ENCODE results near the gene MYL11.
"Not testable (repeated sequence)": the region's sequence is repeated elsewhere in the genome, so short reads cannot be mapped to it uniquely, and the experiment has no call there.

The MYL11 gene

GRCh38 chr16:30380072-30380802 lies 5.6 kb downstream of the MYL11 start:
- Histone ChIP-seq H3K79me2 (ENCODE audit: control insufficient read depth, insufficient read depth, low read length, unreplicated experiment) (peaks cover 5% of the 10 kb centered on the region), H3K36me3 (ENCODE audit: insufficient read depth, low read length) (no peaks in the 10 kb centered on the region), H3K4me3 (ENCODE audit: low read depth, low read length) (no peak overlapping the region), H3K4me1 (ENCODE audit: control insufficient read depth, insufficient read depth, low read length, unreplicated experiment) (peaks cover 6% of the 10 kb centered on the region), H3K27me3 (ENCODE audit: insufficient read depth, low read length) (no peaks in the 10 kb centered on the region), H3K27ac (ENCODE audit: low read depth, low read length) (no peak overlapping the region), H2AFZ (ENCODE audit: low read length, unreplicated experiment) (no peak overlapping the region)

GRCh38 chr16:30380803-30381208 lies 6.2 kb downstream of the MYL11 start:
- no peak overlapping the region for H2AFZ ChIP-seq (ENCODE audit: low read length, unreplicated experiment)
- peaks cover 5% of the 10 kb centered on the region for H3K79me2 ChIP-seq (ENCODE audit: control insufficient read depth, insufficient read depth, low read length, unreplicated experiment)
- no peak overlapping the region for H3K27ac ChIP-seq (ENCODE audit: low read depth, low read length)
- H3K27me3 ChIP-seq (ENCODE audit: insufficient read depth, low read length), result no peaks in the 10 kb centered on the region
- no peak overlapping the region for H3K4me3 ChIP-seq (ENCODE audit: low read depth, low read length)
- peaks cover 6% of the 10 kb centered on the region for H3K4me1 ChIP-seq (ENCODE audit: control insufficient read depth, insufficient read depth, low read length, unreplicated experiment)
- no peaks in the 10 kb centered on the region for H3K36me3 ChIP-seq (ENCODE audit: insufficient read depth, low read length)

GRCh38 chr16:30381291-30382041 lies 6.9 kb downstream of the MYL11 start:
- Histone ChIP-seq H3K4me3 (ENCODE audit: low read depth, low read length) (no peak overlapping the region), H3K27ac (ENCODE audit: low read depth, low read length) (no peak overlapping the region), H2AFZ (ENCODE audit: low read length, unreplicated experiment) (no peak overlapping the region), H3K27me3 (ENCODE audit: insufficient read depth, low read length) (no peaks in the 10 kb centered on the region), H3K4me1 (ENCODE audit: control insufficient read depth, insufficient read depth, low read length, unreplicated experiment) (peaks cover 6% of the 10 kb centered on the region), H3K79me2 (ENCODE audit: control insufficient read depth, insufficient read depth, low read length, unreplicated experiment) (peaks cover 5% of the 10 kb centered on the region), H3K36me3 (ENCODE audit: insufficient read depth, low read length) (no peaks in the 10 kb centered on the region)

- no peaks in the 10 kb centered on the region for H3K36me3 ChIP-seq (ENCODE audit: insufficient read depth, low read length)
- H3K4me1 ChIP-seq (ENCODE audit: control insufficient read depth, insufficient read depth, low read length, unreplicated experiment), result peaks cover 1% of the 10 kb centered on the region
- H2AFZ ChIP-seq (ENCODE audit: low read length, unreplicated experiment), result no peak within 1 kb of the TSS
- H3K27ac ChIP-seq (ENCODE audit: low read depth, low read length), result no peak within 1 kb of the TSS
- H3K4me3 ChIP-seq (ENCODE audit: low read depth, low read length), result no peak within 1 kb of the TSS
- peaks cover 5% of the 10 kb centered on the region for H3K79me2 ChIP-seq (ENCODE audit: control insufficient read depth, insufficient read depth, low read length, unreplicated experiment)
- no peaks in the 10 kb centered on the region for H3K27me3 ChIP-seq (ENCODE audit: insufficient read depth, low read length)
Measured at GRCh38 chr16:30382111-30382881, 7.7 kb downstream of the MYL11 start, which contains the start of gene SEPTIN1. SEPTIN1 (minus strand) TSS chr16:30382561; CDS start chr16:30382542, 19 bp downstream.

GRCh38 chr16:30383521-30383920 lies 8.9 kb downstream of the MYL11 start:
- Histone ChIP-seq H3K36me3 (ENCODE audit: insufficient read depth, low read length) (no peaks in the 10 kb centered on the region), H3K4me1 (ENCODE audit: control insufficient read depth, insufficient read depth, low read length, unreplicated experiment) (no peaks in the 10 kb centered on the region), H3K27me3 (ENCODE audit: insufficient read depth, low read length) (no peaks in the 10 kb centered on the region), H3K4me3 (ENCODE audit: low read depth, low read length) (no peak overlapping the region), H2AFZ (ENCODE audit: low read length, unreplicated experiment) (no peak overlapping the region), H3K27ac (ENCODE audit: low read depth, low read length) (no peak overlapping the region), H3K79me2 (ENCODE audit: control insufficient read depth, insufficient read depth, low read length, unreplicated experiment) (peaks cover 5% of the 10 kb centered on the region)

GRCh38 chr16:30394592-30395154 lies 20.1 kb downstream of the MYL11 start:
- H3K4me3 ChIP-seq (ENCODE audit: low read depth, low read length), result peak overlapping the region; percentile 99

GRCh38 chr16:30395155-30395991 lies 20.8 kb downstream of the MYL11 start, which contains the start of gene ZNF48:
ZNF48 (plus strand) TSS chr16:30395420; CDS start chr16:30395795, 375 bp downstream.
- H3K79me2 ChIP-seq (ENCODE audit: control insufficient read depth, insufficient read depth, low read length, unreplicated experiment), result peaks cover 4% of the 10 kb centered on the region
- H3K27ac ChIP-seq (ENCODE audit: low read depth, low read length), result peak within 1 kb of the TSS; percentile 57
- no peaks in the 10 kb centered on the region for H3K36me3 ChIP-seq (ENCODE audit: insufficient read depth, low read length)
- peaks cover 14% of the 10 kb centered on the region for H3K4me1 ChIP-seq (ENCODE audit: control insufficient read depth, insufficient read depth, low read length, unreplicated experiment)
- H3K4me3 ChIP-seq (ENCODE audit: low read depth, low read length), result peak within 1 kb of the TSS; percentile 99
- H2AFZ ChIP-seq (ENCODE audit: low read length, unreplicated experiment), result peak within 1 kb of the TSS; percentile 84
- no peaks in the 10 kb centered on the region for H3K27me3 ChIP-seq (ENCODE audit: insufficient read depth, low read length)

More at GRCh38 chr16:30394592-30395154, 20.1 kb downstream of the MYL11 start:
- Histone ChIP-seq H2AFZ (ENCODE audit: low read length, unreplicated experiment) (peak overlapping the region; percentile 84), H3K36me3 (ENCODE audit: insufficient read depth, low read length) (no peaks in the 10 kb centered on the region), H3K27ac (ENCODE audit: low read depth, low read length) (peak overlapping the region; percentile 57), H3K27me3 (ENCODE audit: insufficient read depth, low read length) (no peaks in the 10 kb centered on the region), H3K4me1 (ENCODE audit: control insufficient read depth, insufficient read depth, low read length, unreplicated experiment) (peaks cover 10% of the 10 kb centered on the region), H3K79me2 (ENCODE audit: control insufficient read depth, insufficient read depth, low read length, unreplicated experiment) (peaks cover 4% of the 10 kb centered on the region)

GRCh38 chr16:30395992-30396585 lies 21.5 kb downstream of the MYL11 start:
- Histone ChIP-seq H3K79me2 (ENCODE audit: control insufficient read depth, insufficient read depth, low read length, unreplicated experiment) (peaks cover 4% of the 10 kb centered on the region), H3K27me3 (ENCODE audit: insufficient read depth, low read length) (no peaks in the 10 kb centered on the region), H3K36me3 (ENCODE audit: insufficient read depth, low read length) (no peaks in the 10 kb centered on the region), H3K4me1 (ENCODE audit: control insufficient read depth, insufficient read depth, low read length, unreplicated experiment) (peaks cover 14% of the 10 kb centered on the region), H3K4me3 (ENCODE audit: low read depth, low read length) (peak overlapping the region; percentile 99), H2AFZ (ENCODE audit: low read length, unreplicated experiment) (no peak overlapping the region), H3K27ac (ENCODE audit: low read depth, low read length) (no peak overlapping the region)

- Histone ChIP-seq H3K4me1 (ENCODE audit: control insufficient read depth, insufficient read depth, low read length, unreplicated experiment) (peaks cover 14% of the 10 kb centered on the region), H3K4me3 (ENCODE audit: low read depth, low read length) (peak overlapping the region; percentile 99)
- not testable (repeated sequence) for H3K27me3 ChIP-seq (ENCODE audit: insufficient read depth, low read length); H3K79me2 ChIP-seq (ENCODE audit: control insufficient read depth, insufficient read depth, low read length, unreplicated experiment); H2AFZ ChIP-seq (ENCODE audit: low read length, unreplicated experiment); H3K36me3 ChIP-seq (ENCODE audit: insufficient read depth, low read length); H3K27ac ChIP-seq (ENCODE audit: low read depth, low read length)
Measured at GRCh38 chr16:30396627-30397026, 22.0 kb downstream of the MYL11 start.

Measured in ACC112 (cell line).